ENCODE measurements around the gene TMEM252.

GRCh38 chr9:68577774-68578591 is 37.3 kb upstream of the TMEM252 start:
- TF ChIP-seq POLR2A (IDR thresholded peaks at IDR 0.05; ENCODE audit: low read length), result no peak
- TF ChIP-seq GATA1 (IDR thresholded peaks at IDR 0.05; ENCODE audit: low read depth, low read length), result no peak
